Subcutaneous adipose tissue (tissue), 4 donors: Measurements from ENCODE around the gene AFF3. TPM values are rescaled to one million over a fixed set of nuclear protein-coding genes. Genes with fewer than 3 reads are reported as not detected.

Source experiments
- CTCF ChIP-seq: fragments of 450-650 bp; IDR thresholded peaks from one replicate; pipeline ENCODE4 v1.5.1; 2016; ENCODE audit warnings: low read depth, mild to moderate bottlenecking, control low read depth, antibody characterized with exemption, moderate library complexity
- total RNA-seq, 4 donors: library from RNA; depleted of rRNA; stranded (reverse); fragments of >200 nt; gene quantifications; one replicate each; pipeline ENCODE4 v1.1.0, GENCODE V29; 2016

AFF3 gene
- total RNA-seq, 4 donors from 2014 or later = 2.5 to 6.2 (median 5.6) TPM

GRCh38 chr2:100043891-100044255 lies 98.5 kb downstream of the AFF3 start:
- TF ChIP-seq CTCF = no peak

- no peak for TF ChIP-seq CTCF
These were observed 99.1 kb downstream of the AFF3 start for GRCh38 chr2:100043081-100043890.

GRCh38 chr2:100042562-100042961 lies 99.8 kb downstream of the AFF3 start:
- no peak for TF ChIP-seq CTCF

- TF ChIP-seq CTCF = no peak
These were observed 100.4 kb downstream of the AFF3 start for GRCh38 chr2:100041946-100042345.

- TF ChIP-seq CTCF = no peak
These were observed 101.0 kb downstream of the AFF3 start for GRCh38 chr2:100041385-100041784.

GRCh38 chr2:100040906-100041305 lies 101.5 kb downstream of the AFF3 start:
- TF ChIP-seq CTCF = no peak

- no peak for TF ChIP-seq CTCF
These were observed 103.0 kb downstream of the AFF3 start for GRCh38 chr2:100039291-100039980.
